Subcutaneous adipose tissue (tissue), 4 donors: ENCODE data around the gene PKNOX1. TPM values are rescaled to one million over a fixed set of nuclear protein-coding genes. Genes with fewer than 3 reads are reported as not detected.
"Not testable (repeated sequence)": the region's sequence is repeated elsewhere in the genome, so short reads cannot be mapped to it uniquely, and the experiment has no call there.

Experiments used
- CTCF ChIP-seq: fragments of 450-650 bp; IDR thresholded peaks from one replicate; pipeline ENCODE4 v1.5.1; 2016; ENCODE audit warnings: low read depth, mild to moderate bottlenecking, control low read depth, antibody characterized with exemption, moderate library complexity
- small RNA-seq: library from RNA; depleted of rRNA; stranded (forward); fragments of <200 nt; gene quantifications from one replicate; pipeline ENCODE3, GENCODE V24; 2016
- total RNA-seq, 4 donors: library from RNA; depleted of rRNA; stranded (reverse); fragments of >200 nt; gene quantifications; one replicate each; pipeline ENCODE4 v1.1.0, GENCODE V29; 2016

The PKNOX1 gene
- total RNA-seq, 4 donors from 2014 or later, result 7.9 to 9.2 (median 8.4) TPM

GRCh38 chr21:43027846-43028731, 53.7 kb downstream of the PKNOX1 start:
- no peak for TF ChIP-seq CTCF

- no peak for TF ChIP-seq CTCF
Measured at GRCh38 chr21:43029785-43030184, 55.4 kb downstream of the PKNOX1 start.

- no peak for TF ChIP-seq CTCF
Measured at GRCh38 chr21:43031121-43031619, 56.8 kb downstream of the PKNOX1 start.

GRCh38 chr21:43034101-43034500, 59.7 kb downstream of the PKNOX1 start:
- no peak for TF ChIP-seq CTCF

GRCh38 chr21:43034826-43035225, 60.5 kb downstream of the PKNOX1 start:
- TF ChIP-seq CTCF, result no peak

- TF ChIP-seq CTCF, result not testable (repeated sequence)
Measured at GRCh38 chr21:43075170-43076022, 101.0 kb downstream of the PKNOX1 start, which contains the start of gene CBS. Gene CBS (minus strand): TSS chr21:43075835. CDS start chr21:43072193, 3,642 bp downstream.

Small RNA genes within 50 kb of the gene (small RNA-seq; reads per million reads assigned to genes)
- gene MIR5692B, result not detected

Other genes starting within 250 kb of the PKNOX1 start
- 10 to 100 TPM in 1 of 4 donors, 1 to 10 TPM in 3; 5.4 to 12.8 (median 6.9) TPM for gene WDR4, start 95.0 kb upstream of the PKNOX1 start, total RNA-seq
- gene NDUFV3, start 81.3 kb upstream of the PKNOX1 start, total RNA-seq, result 10 to 100 TPM; 41.4 to 61.0 (median 49.5) TPM
- gene ERVH48-1, start 48.9 kb upstream of the PKNOX1 start, total RNA-seq, result not detected
- 10 to 100 TPM in 3 of 4 donors, 1 to 10 TPM in 1; 6.0 to 33.7 (median 21.1) TPM for gene CBS, start 101.3 kb downstream of the PKNOX1 start, total RNA-seq
- 10 to 100 TPM; 27.0 to 83.0 (median 47.6) TPM for gene U2AF1, start 133.0 kb downstream of the PKNOX1 start, total RNA-seq
- gene CRYAA, start 194.4 kb downstream of the PKNOX1 start, total RNA-seq, result not detected